Smooth muscle cell (in vitro differentiated cells): ENCODE results near the gene RTEL1. TPM values are rescaled to one million over a fixed set of nuclear protein-coding genes. Genes with fewer than 3 reads are reported as not detected.
A peak's percentile ranks its signal among the peaks of the same experiment; 100 is the strongest.

Source experiments
- DNase-seq: peaks from one replicate; lab custom pipeline; 2025; ENCODE audit not compliant: unreplicated experiment; lab: John Stamatoyannopoulos, UW
- H2AFZ ChIP-seq: fragments of 200-600 bp; sonication (generic); 2 replicates; pipeline ENCODE4 v1.6.0; 2016; ENCODE audit warnings: antibody characterized with exemption, low read depth, mild to moderate bottlenecking
- H3F3A ChIP-seq: fragments of 200-600 bp; sonication (generic); 2 replicates; pipeline ENCODE4 v1.6.0; 2017; ENCODE audit warnings: antibody characterized with exemption, low read depth
- H3K27ac ChIP-seq: fragments of 200-600 bp; sonication (generic); 2 replicates; pipeline ENCODE4 v1.5.1; 2016; ENCODE audit warnings: low read depth, mild to moderate bottlenecking
- H3K27me3 ChIP-seq: fragments of 200-600 bp; sonication (generic); 2 replicates; pipeline ENCODE4 v1.6.1; 2016; ENCODE audit warnings: low read depth, mild to moderate bottlenecking
- H3K36me3 ChIP-seq: fragments of 200-600 bp; sonication (generic); 2 replicates; pipeline ENCODE4 v1.5.1; 2016; ENCODE audit warnings: low read depth
- H3K4me1 ChIP-seq: fragments of 200-600 bp; sonication (generic); 2 replicates; pipeline ENCODE4 v1.5.1; 2016; ENCODE audit warnings: low read depth
- H3K4me2 ChIP-seq: fragments of 200-600 bp; sonication (generic); 2 replicates; pipeline ENCODE4 v1.6.0; 2016; ENCODE audit warnings: mild to moderate bottlenecking
- H3K4me3 ChIP-seq: fragments of 200-600 bp; sonication (generic); 2 replicates; pipeline ENCODE4 v1.5.1; 2016; ENCODE audit warnings: mild to moderate bottlenecking
- H3K79me2 ChIP-seq: fragments of 200-600 bp; sonication (generic); 2 replicates; pipeline ENCODE4 v1.6.0; 2016; ENCODE audit warnings: low read depth, mild to moderate bottlenecking
- H3K9ac ChIP-seq: fragments of 200-600 bp; sonication (generic); 2 replicates; pipeline ENCODE4 v1.6.0; 2016; ENCODE audit warnings: low read depth
- H3K9me3 ChIP-seq: fragments of 200-600 bp; sonication (generic); replicated peaks from 2 replicates; pipeline ENCODE4 v1.5.1; 2016; ENCODE audit warnings: low read depth
- H4K20me1 ChIP-seq: fragments of 200-600 bp; sonication (generic); 2 replicates; pipeline ENCODE4 v1.6.0; 2016; ENCODE audit warnings: low read depth
- CTCF ChIP-seq: fragments of 200-600 bp; sonication (generic); IDR thresholded peaks from 2 replicates; pipeline ENCODE4 v1.5.1; 2017; ENCODE audit warnings: borderline replicate concordance, mild to moderate bottlenecking, antibody characterized with exemption; ENCODE audit not compliant: insufficient read depth, poor library complexity, severe bottlenecking
- WGBS: methylation state at CpG from one replicate; pipeline ENCODE4 v1.1.7; 2016; ENCODE audit warnings: low lambda C conversion rate; 5-methylcytosine and 5-hydroxymethylcytosine counted together
- polyA plus RNA-seq: library from polyadenylated mRNA; unstranded; fragments of >200 nt; fragmentation: Nextera tagmentation; extraction: Ambion mirVana; gene quantifications from 2 replicates; pipeline ENCODE4 v1.2.1, GENCODE V29; 2016
- total RNA-seq: library from RNA; depleted of rRNA; stranded (reverse); fragments of >200 nt; gene quantifications from 2 replicates; pipeline ENCODE4 v1.2.3, GENCODE V29; 2014

The RTEL1 gene
- total and polyA plus RNA-seq, 2 experiments from 2014 or later = 10.4 to 14.2 TPM

GRCh38 chr20:63706852-63707557 lies 48.9 kb downstream of the RTEL1 start:
- Histone ChIP-seq H2AFZ (peak overlapping the region; percentile 74), H3K4me3 (peak overlapping the region; percentile 89), H3K36me3 (peaks cover 6% of the 10 kb centered on the region), H3K79me2 (peaks cover 58% of the 10 kb centered on the region), H3K9ac (peak overlapping the region; percentile 79), H4K20me1 (peaks cover 11% of the 10 kb centered on the region), H3K4me1 (peaks cover 14% of the 10 kb centered on the region), H3K4me2 (peak overlapping the region; percentile 99), H3F3A (no peaks in the 10 kb centered on the region), H3K9me3 (peaks cover 4% of the 10 kb centered on the region), H3K27me3 (no peaks in the 10 kb centered on the region), H3K27ac (peak overlapping the region; percentile 50)
- TF ChIP-seq CTCF = peak; percentile 22
- no peak for DNase-seq
- 11% methylated on average over 48 of the region's 56 CpGs for WGBS

DNA sequence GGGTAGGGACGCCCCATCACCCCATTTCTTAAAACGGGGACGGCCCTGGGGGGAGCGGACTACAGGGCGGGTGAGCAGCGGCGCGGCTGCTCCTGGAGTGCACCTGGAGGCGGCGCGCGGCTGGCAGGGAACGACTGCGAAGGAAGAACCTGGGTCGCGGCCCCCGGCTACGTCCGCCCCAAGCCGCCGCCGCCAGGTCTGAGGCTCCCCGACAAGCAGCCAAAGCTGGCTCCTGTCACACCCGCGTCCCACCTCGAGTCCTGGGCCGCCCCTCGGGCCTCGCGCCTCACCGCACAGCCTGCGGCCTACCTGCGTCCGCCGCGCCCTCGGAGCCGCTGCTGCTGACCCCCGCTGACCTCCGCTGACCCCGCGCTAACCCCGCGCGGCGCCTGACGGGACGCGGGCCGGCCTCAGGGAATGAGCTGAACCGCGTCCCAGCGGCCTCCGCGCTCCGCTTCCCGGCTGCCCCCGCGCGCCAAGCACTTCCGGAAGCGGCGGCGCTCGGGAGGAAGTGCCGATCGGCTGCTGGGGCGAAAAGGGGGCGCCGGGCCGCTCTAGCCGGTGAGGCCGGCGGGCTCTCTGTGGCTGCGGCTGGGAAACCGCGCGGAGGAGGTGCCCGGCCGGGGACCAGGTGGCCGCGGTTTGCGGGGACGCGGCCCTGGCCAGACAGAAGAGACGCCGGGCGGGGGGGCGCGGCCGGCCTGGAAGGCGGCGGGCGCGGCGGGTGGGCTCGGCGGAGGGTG lies 49.6 kb downstream of the RTEL1 start, which contains the start of the genes ARFRP1 and ZGPAT:
Gene ARFRP1, minus strand, starts transcription at position 419 of the 743 bp plus-strand sequence. CDS start 885 bp downstream, outside the sequence.
Gene ZGPAT, plus strand, starts transcription at position 482 of the 743 bp plus-strand sequence. CDS start 542 bp downstream, outside the sequence.
- no peak for TF ChIP-seq CTCF
- Histone ChIP-seq H3K9ac (peak within 1 kb of the TSS; percentile 79), H3K79me2 (peaks cover 65% of the 10 kb centered on the region), H3K4me3 (peak within 1 kb of the TSS; percentile 89), H4K20me1 (peaks cover 11% of the 10 kb centered on the region), H3K27ac (peak within 1 kb of the TSS; percentile 50), H2AFZ (peak within 1 kb of the TSS; percentile 74), H3K4me2 (peak within 1 kb of the TSS; percentile 99), H3K4me1 (peaks cover 14% of the 10 kb centered on the region), H3K27me3 (no peaks in the 10 kb centered on the region), H3F3A (no peaks in the 10 kb centered on the region), H3K36me3 (peaks cover 13% of the 10 kb centered on the region), H3K9me3 (peaks cover 9% of the 10 kb centered on the region)
- WGBS = under 1% methylated on average over 67 of the region's 98 CpGs
- peak; percentile 32 for DNase-seq

GRCh38 chr20:63708301-63709148 lies 50.4 kb downstream of the RTEL1 start:
- Histone ChIP-seq H3K9me3 (peaks cover 9% of the 10 kb centered on the region), H3K27me3 (no peaks in the 10 kb centered on the region), H3K9ac (peak overlapping the region; percentile 79), H3K27ac (peak overlapping the region; percentile 19), H4K20me1 (peaks cover 11% of the 10 kb centered on the region), H3K4me3 (peak overlapping the region; percentile 89), H2AFZ (no peak overlapping the region), H3K4me1 (peaks cover 14% of the 10 kb centered on the region), H3K79me2 (peaks cover 73% of the 10 kb centered on the region), H3F3A (no peaks in the 10 kb centered on the region), H3K4me2 (peak overlapping the region; percentile 99), H3K36me3 (peaks cover 13% of the 10 kb centered on the region)
- DNase-seq = no peak
- 33% methylated on average over 58 of the region's 67 CpGs for WGBS
- TF ChIP-seq CTCF = no peak
